ENCODE measurements around the gene TYW1.
A peak's percentile ranks its signal among the peaks of the same experiment; 100 is the strongest.
"Not testable (repeated sequence)": the region's sequence is repeated elsewhere in the genome, so short reads cannot be mapped to it uniquely, and the experiment has no call there.

Gene TYW1

DNA sequence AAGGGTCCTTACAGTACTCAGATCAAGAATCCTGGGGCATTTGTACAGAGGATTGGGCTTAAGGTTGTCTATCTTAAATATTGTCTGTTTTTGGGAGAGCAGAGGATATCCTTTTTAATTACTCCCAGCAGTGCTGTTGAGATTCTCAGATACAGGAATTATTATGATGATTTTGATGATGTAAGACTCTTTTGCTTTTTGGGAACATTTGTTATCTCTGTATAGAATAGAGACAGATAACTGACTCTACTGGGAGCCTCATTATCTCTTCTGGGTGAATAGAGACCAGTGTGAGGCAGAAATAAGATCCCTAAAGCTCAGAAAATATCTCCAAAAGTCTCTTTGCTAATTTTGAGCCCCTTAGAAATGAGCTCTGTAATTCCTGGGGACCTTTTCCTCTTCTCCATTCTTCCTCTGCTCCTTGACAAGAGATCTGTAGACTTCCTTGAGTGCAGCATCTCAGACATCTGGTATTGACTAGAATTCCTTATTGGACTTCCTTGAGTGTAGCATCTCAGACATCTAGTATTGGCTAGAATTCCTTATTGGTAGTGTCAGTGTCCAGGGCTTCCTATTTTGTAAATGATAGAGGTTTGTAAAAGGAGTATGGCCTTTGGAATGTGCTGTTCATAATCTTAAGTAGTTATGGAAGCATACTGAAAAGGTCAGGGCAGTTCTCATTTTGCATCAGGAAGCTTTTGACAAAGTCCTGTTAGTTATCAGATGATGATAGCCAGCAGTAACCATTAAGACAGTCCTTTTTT lies 118.0 kb downstream of the TYW1 start:
- not testable (repeated sequence) for DNase-seq (ENCODE audit: low read depth in 4 of 4, low spot score in 1 of 4)

DNA sequence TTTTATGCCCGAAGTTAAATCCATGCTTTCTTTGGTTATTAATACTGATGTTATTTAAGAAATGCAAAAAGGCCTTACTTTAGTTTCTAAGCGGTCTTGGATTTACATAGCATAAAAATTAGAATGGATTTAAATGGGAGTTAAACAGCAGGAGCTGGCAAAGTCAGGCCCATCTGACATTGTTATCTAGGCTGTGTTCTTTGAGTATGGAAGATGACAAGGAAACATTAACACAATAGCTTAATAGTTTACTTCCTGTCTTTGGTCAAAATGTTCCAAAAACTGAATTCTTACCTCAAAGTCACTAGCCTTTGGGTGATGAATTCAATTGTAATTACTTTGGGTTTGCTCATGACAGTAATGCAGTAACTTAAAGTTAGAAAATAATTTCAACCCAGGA lies 123.9 kb downstream of the TYW1 start:
- DNase-seq (ENCODE audit: low read depth in 4 of 4, low spot score in 1 of 4), result not testable (repeated sequence)

DNA sequence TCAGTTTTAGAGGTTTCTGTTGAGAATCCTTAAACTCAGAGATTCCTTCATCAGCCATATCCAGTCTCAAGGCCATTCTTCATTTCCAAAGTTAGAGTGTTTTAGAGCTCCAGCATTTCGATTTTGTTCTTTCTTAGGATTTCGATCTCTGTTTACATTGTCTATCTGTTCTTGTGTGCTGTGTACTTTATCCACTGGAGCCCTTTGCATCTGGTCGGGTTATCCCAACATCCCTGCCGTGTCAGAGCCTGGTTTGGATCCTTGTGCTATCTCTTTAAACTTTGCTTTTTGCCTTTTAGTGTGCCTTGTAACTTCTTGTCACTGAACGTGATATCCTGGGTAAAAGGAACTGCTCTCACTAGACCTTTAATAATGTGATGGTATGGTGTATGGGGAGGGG lies 131.6 kb downstream of the TYW1 start:
- DNase-seq (ENCODE audit: low read depth in 4 of 4, low spot score in 1 of 4), result not testable (repeated sequence)

DNA sequence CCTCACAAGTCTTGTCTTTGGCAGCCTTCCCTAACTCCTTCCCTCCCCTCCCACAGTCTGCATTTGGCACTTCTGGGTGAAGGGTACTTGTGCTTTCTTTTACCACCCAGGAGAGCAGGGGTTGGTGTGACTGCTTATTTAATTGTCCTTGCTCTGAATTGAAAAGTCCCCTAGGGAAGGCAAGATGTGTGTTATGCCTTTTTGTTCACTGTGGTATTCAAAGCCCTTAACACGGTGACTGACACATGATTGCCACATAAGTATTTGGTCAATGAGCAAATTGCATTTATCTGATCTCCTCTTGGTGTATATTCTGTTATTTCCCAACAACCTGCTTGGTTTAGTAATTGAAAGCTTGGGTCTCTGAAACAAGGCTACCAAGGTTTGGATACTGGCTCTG lies 134.1 kb downstream of the TYW1 start:
- not testable (repeated sequence) for DNase-seq (ENCODE audit: low read depth in 4 of 4, low spot score in 1 of 4)

DNA sequence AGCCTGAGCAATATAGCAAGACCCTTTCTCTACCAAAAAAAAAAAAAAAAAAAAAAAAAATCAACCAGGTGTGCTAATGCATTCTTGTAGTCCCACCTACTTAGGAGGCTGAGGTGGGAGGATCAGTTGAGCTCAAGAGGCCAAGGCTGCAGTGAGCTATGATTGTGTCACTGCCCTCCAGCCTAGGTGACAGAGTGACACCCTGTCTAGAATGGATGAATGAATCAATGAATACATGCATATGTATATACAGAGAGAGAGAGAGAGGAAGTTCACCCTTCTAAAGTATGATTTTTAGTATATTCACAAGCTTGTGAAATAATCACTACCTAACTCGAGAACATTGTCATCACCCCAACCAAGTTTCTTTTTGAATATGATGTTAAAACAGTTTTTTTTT lies 138.3 kb downstream of the TYW1 start:
- peak in 1 of 4 experiments; percentile 5 for DNase-seq (ENCODE audit: low read depth in 4 of 4, low spot score in 1 of 4)

DNA sequence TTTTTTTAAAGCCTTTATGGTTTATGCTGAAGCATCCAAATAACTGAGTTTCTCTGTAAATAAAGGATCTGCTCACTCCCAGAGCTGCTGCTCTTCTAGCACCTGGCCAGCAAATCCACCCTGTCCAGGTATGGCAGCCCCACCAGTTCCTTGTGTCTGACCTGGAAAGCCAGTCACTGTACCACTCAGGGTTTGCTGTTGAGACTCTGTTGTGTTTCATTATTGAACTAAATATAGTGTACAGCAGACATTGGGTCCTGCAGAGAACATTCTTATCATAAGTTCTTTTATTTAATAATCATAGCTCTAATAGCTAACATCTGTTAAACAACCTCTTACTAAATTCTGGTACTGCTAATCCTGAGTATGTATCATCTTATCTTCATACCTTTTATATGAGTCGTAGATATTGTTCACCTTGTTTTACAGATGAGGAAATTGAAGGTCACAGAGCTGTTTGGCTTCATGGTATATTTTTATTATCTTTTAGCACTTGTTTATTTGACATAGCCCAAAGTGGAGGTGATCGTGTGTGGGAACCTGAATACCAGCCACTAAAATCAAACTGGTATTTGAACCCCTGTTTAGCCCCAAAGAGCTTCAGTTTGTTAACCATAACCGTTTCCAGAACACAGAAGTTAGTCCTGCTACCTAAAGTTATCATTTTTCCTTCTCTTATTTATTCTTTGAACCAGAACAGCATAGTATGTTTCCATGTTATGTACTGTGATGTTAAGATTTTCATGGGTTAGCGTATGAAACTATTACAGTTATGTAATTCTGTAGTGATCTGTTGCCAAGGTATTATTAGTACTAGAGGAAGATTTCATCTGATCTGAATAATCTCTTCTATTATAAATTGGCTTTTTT lies 139.2 kb downstream of the TYW1 start:
- not testable (repeated sequence) for DNase-seq (ENCODE audit: low read depth in 4 of 4, low spot score in 1 of 4)

DNA sequence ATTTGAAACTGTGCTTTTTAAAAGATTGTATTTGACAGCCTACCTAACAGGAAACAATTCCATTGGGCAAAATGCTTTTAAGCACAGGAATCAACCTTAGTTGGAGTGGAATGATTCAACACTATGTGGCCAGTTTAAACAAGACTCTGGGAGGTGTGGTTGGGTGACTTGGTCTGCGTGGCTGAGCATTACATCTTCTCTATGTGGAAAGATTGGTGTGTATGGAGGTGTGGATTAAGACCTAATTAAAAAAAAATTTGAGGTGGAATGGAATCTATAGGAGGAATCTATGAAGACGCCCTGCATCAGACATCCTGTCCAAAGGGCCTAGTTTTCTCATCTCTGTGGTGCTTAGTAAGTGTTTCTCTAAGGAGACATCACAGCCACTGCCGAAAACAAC lies 140.9 kb downstream of the TYW1 start:
- DNase-seq (ENCODE audit: low read depth in 4 of 4, low spot score in 1 of 4), result not testable (repeated sequence)

DNA sequence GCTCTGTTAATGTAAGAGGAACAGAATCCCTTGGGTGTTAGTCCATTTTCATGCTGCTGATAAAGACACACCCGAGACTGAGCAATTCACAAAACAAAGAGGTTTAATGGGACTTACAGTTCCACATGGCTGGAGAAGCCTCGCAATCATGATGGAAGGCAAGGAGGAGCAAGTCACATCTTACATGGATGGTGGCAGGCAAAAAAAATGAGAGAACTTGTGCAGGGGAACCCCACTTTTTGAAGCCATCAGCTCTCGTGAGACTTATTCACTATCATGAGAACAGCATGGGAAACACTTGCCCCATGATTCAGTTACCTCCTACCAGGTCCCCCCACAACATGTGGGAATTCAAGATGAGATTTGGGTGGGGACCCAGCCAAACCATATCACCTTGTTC lies 143.2 kb downstream of the TYW1 start:
- DNase-seq (ENCODE audit: low read depth in 4 of 4, low spot score in 1 of 4), result not testable (repeated sequence)

DNA sequence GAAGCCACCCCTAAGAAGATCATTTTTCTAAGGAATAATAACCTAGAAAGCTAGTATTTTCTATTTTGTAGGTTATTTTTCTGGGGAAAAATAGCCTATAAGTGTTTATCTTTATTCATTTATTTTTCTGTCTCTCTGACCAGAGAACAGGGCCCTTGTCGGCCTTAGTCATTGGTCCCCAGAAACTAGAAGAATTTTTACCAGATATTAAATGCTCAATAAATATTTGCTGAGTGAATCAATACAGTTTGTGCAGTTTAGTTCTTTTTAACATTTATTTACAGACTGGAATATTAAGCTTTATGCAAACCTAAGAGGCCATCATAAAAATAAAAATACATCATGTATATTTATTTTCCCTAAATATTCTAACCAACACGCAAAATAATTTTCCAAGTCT lies 144.4 kb downstream of the TYW1 start:
- not testable (repeated sequence) for DNase-seq (ENCODE audit: low read depth in 4 of 4, low spot score in 1 of 4)

DNA sequence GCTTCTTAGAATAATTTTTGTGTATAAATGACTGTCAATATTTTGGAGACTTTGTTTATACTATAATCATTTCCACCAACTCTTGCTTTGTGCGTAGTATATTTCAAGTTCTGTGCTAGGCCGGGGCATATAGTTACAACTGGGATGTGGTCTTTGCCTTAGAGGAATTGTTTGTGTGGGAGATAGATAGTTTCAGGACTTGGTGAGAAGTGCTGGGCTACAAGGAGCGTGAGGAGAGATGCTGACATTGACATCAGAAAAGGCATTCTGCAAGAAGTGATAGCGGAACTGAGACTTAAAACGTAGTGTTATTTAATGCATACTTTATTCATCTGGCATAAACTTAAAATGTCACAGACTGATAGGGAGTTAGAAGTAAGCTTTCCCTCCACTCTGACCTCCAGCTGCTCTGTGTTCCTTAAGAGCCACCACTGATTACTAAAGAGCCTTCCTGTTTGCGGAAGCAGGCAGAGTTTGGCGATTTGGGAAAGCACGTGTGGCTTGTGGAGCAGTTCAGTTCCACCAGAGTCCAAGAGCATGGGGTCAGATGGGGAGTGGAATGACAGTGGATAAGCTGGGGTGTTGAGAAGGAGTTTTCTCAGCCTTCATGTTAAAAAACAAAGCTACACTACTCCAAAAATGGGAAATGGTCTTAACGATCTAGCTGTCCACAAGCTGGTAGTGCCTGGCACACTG lies 146.6 kb downstream of the TYW1 start:
- DNase-seq (ENCODE audit: low read depth in 4 of 4, low spot score in 1 of 4), result not testable (repeated sequence)

DNA sequence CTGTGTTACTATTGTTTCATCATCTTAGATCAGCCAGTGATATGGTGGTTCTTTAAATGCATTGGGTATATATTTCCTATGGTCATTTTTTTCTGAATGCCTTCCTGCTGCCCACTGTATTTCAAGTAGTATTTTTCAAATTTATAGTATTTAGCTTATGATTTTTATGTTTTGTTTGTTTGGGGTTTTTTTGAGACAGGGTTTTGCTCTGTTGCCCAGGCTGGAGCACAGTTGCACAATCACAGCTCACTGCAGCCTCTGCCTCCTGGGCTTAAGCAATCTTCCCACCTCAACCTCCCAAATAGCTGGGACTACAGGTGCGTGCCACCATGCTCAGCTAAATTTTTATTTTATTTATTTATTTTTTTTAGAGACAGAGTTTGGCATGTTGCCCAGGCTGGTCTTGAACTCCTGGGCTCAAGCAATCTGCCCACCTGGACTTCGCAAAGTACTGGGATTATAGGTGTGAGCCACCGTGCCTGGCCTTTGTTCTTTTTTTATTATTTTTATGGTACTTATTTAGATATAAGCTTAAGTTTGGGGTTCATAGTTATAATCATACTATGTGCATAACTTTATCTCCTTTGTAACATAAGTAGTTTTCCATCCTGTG lies 149.1 kb downstream of the TYW1 start:
- not testable (repeated sequence) for DNase-seq (ENCODE audit: low read depth in 4 of 4, low spot score in 1 of 4)

DNA sequence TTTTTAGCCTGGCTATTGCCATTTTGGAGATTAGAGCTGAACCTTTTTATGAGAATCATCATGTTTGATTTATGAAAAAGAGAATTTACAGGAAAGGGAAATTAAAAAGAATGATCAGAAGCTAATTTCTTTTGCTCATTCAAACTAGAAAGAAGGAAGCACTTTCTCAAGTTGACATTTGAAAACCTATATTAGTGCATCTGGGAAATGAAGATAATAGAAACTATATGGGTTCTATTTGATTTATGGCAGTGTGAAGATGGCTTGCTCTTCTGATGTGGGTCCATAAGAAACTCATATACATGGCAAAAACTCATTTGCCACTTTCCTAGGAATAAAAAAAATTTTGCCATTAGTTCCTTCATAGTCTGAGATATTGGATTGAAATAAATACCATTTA lies 152.5 kb downstream of the TYW1 start:
- not testable (repeated sequence) for DNase-seq (ENCODE audit: low read depth in 4 of 4, low spot score in 1 of 4)

DNA sequence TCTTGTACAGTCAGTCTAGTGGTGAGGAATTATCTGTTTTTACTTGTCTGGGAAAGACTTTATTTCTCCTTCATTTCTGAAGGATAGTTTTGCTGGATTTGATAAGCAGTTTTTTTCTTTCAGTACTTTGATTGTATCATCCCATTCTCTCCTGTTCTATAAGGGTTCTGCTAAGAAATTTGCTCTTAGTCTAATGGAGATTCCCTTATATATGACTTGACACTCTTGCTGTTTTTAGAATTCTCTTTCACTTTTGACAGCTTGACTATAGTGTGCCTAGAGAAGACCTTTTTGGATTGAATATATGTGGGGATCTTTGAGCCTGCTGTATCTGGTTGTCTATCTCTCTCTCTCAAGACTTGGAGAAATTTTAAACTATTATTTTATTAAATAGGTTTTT lies 157.7 kb downstream of the TYW1 start:
- not testable (repeated sequence) for DNase-seq (ENCODE audit: low read depth in 4 of 4, low spot score in 1 of 4)

DNA sequence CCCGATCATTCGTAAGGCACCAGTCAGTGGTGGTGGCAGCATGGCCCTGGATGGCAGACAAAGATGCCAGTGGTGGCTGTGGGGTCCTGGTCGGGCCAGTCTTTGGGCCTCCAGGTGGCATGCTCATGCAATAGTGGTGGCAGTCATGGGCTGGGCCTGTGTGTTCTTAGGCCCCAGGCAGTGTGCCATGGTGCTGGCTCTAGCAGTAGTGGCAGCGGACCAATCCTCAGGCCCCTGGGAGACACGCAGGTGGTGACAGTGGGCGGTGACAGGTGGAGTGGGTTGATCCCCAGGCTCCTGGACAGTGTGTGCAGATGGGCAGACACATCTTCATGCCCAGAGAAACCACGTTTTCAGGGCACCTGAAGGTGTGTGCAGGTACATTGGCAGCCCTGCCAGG lies 159.4 kb downstream of the TYW1 start:
- DNase-seq (ENCODE audit: low read depth in 4 of 4, low spot score in 1 of 4), result not testable (repeated sequence)

DNA sequence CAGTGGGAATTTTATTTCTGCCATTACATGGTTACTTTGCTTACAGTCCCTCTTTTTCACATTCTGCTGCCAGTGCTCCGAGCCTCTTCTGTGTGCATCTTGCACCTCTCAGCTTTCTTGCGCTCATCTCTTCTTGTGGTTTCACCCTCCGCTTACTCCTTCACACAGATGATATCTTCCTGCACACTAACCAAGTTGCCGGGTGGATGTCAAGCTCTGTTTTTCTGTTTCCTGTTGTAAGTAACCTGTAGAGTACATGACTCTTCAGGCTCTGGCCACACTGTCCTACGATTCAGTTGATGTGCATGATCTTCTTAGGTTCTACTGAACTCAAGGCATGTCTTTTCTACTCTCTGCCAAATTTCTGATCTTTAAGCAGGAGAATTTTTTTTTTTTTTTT lies 166.7 kb downstream of the TYW1 start:
- not testable (repeated sequence) for DNase-seq (ENCODE audit: low read depth in 4 of 4, low spot score in 1 of 4)

DNA sequence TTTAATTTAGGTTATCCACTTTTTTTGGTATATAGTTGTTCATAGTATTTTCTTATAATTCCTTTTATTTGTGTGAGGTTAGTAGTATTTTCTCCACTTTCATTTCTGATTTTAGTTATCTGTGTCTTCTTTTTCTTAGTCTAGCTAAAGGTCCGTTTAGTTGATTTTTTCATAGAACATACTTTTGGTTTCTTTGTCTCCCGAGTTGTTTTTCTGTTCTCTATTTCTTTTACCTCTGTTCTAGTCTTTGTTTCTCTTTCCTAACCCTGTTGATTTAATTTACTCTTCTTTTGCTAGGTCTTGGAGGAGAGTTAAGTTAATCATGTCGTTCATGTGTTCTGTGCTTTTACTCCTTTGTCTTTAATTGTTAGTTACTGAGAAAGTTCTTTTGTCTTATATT lies 174.5 kb downstream of the TYW1 start:
- DNase-seq (ENCODE audit: low read depth in 4 of 4, low spot score in 1 of 4), result not testable (repeated sequence)

DNA sequence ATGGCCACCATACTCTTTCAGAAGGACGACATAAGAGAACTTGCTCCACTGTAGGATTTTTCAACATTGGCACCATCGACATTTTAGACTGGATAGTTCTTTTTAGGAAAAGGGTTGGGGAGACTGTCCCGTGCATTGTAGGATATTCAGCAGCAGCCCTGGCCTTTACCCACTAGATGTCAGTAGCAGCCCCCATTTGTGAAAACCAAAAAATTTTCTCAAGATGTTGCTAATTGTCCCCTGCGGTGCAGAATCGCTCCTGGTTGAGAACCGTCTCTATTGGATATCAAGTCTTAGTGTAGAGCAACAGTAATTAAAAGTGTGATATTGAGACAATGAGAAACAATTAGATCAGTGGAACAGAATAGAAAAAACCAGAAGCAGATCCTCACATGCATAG lies 180.1 kb downstream of the TYW1 start:
- DNase-seq (ENCODE audit: low read depth in 4 of 4, low spot score in 1 of 4), result not testable (repeated sequence)

DNA sequence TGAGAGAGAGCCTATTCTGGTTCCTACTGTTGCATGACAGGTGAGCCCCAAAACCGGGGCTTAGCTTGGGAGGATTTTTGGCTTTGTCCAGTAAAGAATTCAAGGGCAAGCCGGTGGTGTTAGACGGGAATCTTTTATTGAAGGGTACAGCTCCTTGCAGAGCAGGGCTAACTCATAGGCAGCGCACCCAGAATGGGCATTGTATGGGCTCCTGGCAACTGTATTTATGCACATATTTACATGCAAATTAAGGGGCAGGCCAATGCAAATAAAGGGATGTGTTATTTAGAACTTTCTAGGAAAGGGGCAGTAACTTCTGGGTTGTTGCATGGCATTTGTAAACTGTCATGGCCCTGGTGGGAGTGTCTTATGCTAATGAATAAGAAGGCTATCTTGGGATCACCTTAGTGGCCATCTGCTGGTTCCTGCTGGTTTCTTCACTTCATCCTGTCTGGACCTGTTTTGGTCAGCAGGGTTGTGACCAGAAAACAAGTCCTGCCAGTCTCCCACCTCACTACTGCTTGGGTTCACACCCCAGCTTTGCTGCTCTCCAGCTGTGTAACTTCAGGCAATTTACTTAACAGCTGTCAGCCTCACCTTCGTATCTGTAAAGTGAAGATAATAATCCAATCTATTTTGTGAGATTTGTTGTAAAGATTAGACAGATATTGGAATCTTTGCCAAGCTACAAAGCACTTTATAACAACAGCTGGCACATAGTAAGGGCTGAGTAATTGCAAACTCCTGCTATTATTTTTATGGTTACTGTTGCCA lies 182.5 kb downstream of the TYW1 start:
- not testable (repeated sequence) for DNase-seq (ENCODE audit: low read depth in 4 of 4, low spot score in 1 of 4)

DNA sequence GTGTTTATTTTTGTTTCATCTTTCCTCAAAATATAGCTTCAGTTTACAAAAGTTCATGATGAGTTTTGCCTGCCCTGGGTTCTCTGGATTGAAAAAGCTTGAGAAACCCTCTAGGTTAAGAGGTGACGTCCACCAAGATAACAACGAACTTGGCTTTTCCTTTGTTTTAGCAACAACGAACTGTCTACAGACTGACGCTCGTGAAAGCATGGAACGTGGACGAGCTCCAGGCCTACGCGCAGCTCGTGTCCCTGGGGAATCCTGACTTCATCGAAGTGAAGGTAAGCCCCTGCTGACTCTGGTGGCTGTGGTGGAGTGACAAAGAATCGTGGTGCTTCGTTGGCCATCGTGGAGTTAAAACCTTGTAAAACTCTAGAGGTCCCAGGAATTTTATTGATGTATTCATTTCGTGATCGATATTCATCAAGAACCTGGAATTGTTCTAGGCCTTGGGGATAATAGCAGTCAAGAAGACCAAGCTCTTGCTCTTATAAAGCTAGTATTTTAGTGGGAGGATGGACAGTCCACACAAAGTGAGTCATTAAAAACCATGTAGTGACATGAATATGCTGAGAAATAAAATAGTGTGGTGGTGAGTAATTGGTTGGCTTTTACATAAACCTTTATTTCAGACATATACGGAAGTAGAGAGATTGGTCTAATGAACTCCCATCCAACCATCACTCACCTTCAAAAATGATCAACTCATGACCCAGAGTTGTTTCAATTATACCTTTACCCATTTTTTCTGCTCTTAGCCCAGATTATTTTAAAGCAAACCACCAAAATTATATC lies 186.5 kb downstream of the TYW1 start:
- DNase-seq (ENCODE audit: low read depth in 4 of 4, low spot score in 1 of 4), result not testable (repeated sequence)
